Brain microvascular endothelial cell (primary cell): ENCODE results near the gene LTB4R.

Source experiments
- DNase-seq: peaks from one replicate; pipeline ENCODE4 v3.0.0-alpha.2; 2020
- H3K27ac ChIP-seq: fragments of 250-450 bp; sonication (Bioruptor Pico); 2 replicates; pipeline ENCODE4 v1.5.1; 2020; ENCODE audit warnings: mild to moderate bottlenecking, moderate library complexity
- H3K27me3 ChIP-seq: fragments of 250-450 bp; sonication (Bioruptor Pico); replicated peaks from 2 replicates; pipeline ENCODE4 v1.5.1; 2020; ENCODE audit warnings: mild to moderate bottlenecking
- H3K36me3 ChIP-seq: fragments of 250-450 bp; sonication (Bioruptor Pico); replicated peaks from 2 replicates; pipeline ENCODE4 v1.5.1; 2020; ENCODE audit warnings: mild to moderate bottlenecking
- H3K4me3 ChIP-seq: 2 replicates; pipeline ENCODE4 v1.5.1; 2011; ENCODE audit warnings: low read depth, mild to moderate bottlenecking, control low read depth, low read length, moderate library complexity
- CTCF ChIP-seq: IDR thresholded peaks from 2 replicates; pipeline ENCODE4 v1.5.1; 2011; ENCODE audit warnings: low read depth, mild to moderate bottlenecking, moderate library complexity, low read length, control low read depth, inconsistent platforms; ENCODE audit errors: missing control alignments
- in situ Hi-C: cut with HindIII; loops from 2 replicates; pipeline ENCODE4 v1.10.0; 2017; ENCODE audit warnings: low sequenced_read_pairs, low pct_ligation_motif_present

Gene LTB4R

GRCh38 chr14:24280797-24281460 is 30.4 kb upstream of the LTB4R start:
- TF ChIP-seq CTCF, result no peak
- H3K36me3 ChIP-seq, result no peaks in the 10 kb centered on the region
- H3K27me3 ChIP-seq, result no peaks in the 10 kb centered on the region
- DNase-seq, result no peak
- no peak overlapping the region for H3K27ac ChIP-seq
- no peak overlapping the region for H3K4me3 ChIP-seq
- in situ Hi-C loops, result no loop called here

- in situ Hi-C loops, result no loop called here
- Histone ChIP-seq H3K27ac (no peak overlapping the region), H3K36me3 (no peaks in the 10 kb centered on the region), H3K4me3 (no peak overlapping the region), H3K27me3 (no peaks in the 10 kb centered on the region)
- DNase-seq, result no peak
- no peak for TF ChIP-seq CTCF
Observed at GRCh38 chr14:24281636-24282035, 29.7 kb upstream of the LTB4R start.

- H3K36me3 ChIP-seq, result no peaks in the 10 kb centered on the region
- H3K27me3 ChIP-seq, result no peaks in the 10 kb centered on the region
- no peak for TF ChIP-seq CTCF
- H3K27ac ChIP-seq, result no peak overlapping the region
- no peak overlapping the region for H3K4me3 ChIP-seq
- in situ Hi-C loops, result no loop called here
- no peak for DNase-seq
Observed at GRCh38 chr14:24282736-24283135, 28.6 kb upstream of the LTB4R start.

- Histone ChIP-seq H3K27ac (no peak overlapping the region), H3K36me3 (no peaks in the 10 kb centered on the region), H3K27me3 (no peaks in the 10 kb centered on the region), H3K4me3 (no peak overlapping the region)
- no peak for DNase-seq
- in situ Hi-C loops, result no loop called here
- TF ChIP-seq CTCF, result no peak
Observed at GRCh38 chr14:24283796-24284460, 27.4 kb upstream of the LTB4R start.

- H3K27me3 ChIP-seq, result no peaks in the 10 kb centered on the region
- H3K27ac ChIP-seq, result no peak overlapping the region
- DNase-seq, result no peak
- no peaks in the 10 kb centered on the region for H3K36me3 ChIP-seq
- no peak for TF ChIP-seq CTCF
- in situ Hi-C loops, result no loop called here
- no peak overlapping the region for H3K4me3 ChIP-seq
Observed at GRCh38 chr14:24284501-24285035, 26.7 kb upstream of the LTB4R start.

- in situ Hi-C loops, result no loop called here
Observed at GRCh38 chr14:24285351-24285750, 26.0 kb upstream of the LTB4R start.

More at GRCh38 chr14:24285351-24285750, 26.0 kb upstream of the LTB4R start:
- Histone ChIP-seq H3K36me3 (peaks cover 5% of the 10 kb centered on the region), H3K27ac (no peak overlapping the region), H3K27me3 (no peaks in the 10 kb centered on the region), H3K4me3 (no peak overlapping the region)
- no peak for DNase-seq
- TF ChIP-seq CTCF, result no peak
